ENCODE data around the gene NCF2.

GRCh38 chr1:183620311-183620710, 30.1 kb upstream of the NCF2 start:
- no peak for TF ChIP-seq CTCF (IDR thresholded peaks at IDR 0.05; ENCODE audit: insufficient read depth, low read length)
- TF ChIP-seq POLR2AphosphoS5 (IDR thresholded peaks at IDR 0.05; ENCODE audit: low read depth) = no peak
